H9 (cell line): ENCODE data around the gene CDKL1. TPM values are rescaled to one million over a fixed set of nuclear protein-coding genes. Genes with fewer than 3 reads are reported as not detected.
A peak's percentile ranks its signal among the peaks of the same experiment; 100 is the strongest.

Source experiments
- DNase-seq: peaks from one replicate; pipeline ENCODE4 v3.0.0-alpha.2; 2017
- H2AFZ ChIP-seq: one replicate; pipeline ENCODE4 v1.6.1; 2013; ENCODE audit warnings: mild to moderate bottlenecking, low read length, control low read depth, moderate library complexity
- H2AK5ac ChIP-seq: 2 replicates; pipeline ENCODE4 v1.6.1; 2013; ENCODE audit warnings: low read length, control low read depth, mixed read lengths; ENCODE audit not compliant: insufficient read length
- H2BK120ac ChIP-seq: one replicate; pipeline ENCODE4 v1.6.1; 2013; ENCODE audit warnings: low read depth, mild to moderate bottlenecking, low read length, control low read depth, inconsistent platforms; ENCODE audit not compliant: poor library complexity, severe bottlenecking
- H2BK12ac ChIP-seq: 2 replicates; pipeline ENCODE4 v1.6.1; 2013; ENCODE audit warnings: low read length, control low read depth, mixed read lengths, low read depth; ENCODE audit not compliant: insufficient read length
- H2BK15ac ChIP-seq: 2 replicates; pipeline ENCODE4 v1.6.1; 2013; ENCODE audit warnings: low read depth, low read length, control low read depth
- H2BK20ac ChIP-seq: one replicate; pipeline ENCODE4 v1.6.1; 2013; ENCODE audit warnings: low read depth, mild to moderate bottlenecking, low read length, control low read depth, inconsistent platforms; ENCODE audit not compliant: poor library complexity, severe bottlenecking
- H2BK5ac ChIP-seq: 2 replicates; pipeline ENCODE4 v1.6.1; 2013; ENCODE audit warnings: low read length, control low read depth, mixed read lengths; ENCODE audit not compliant: insufficient read length
- H3K14ac ChIP-seq: 2 replicates; pipeline ENCODE4 v1.6.1; 2013; ENCODE audit warnings: low read length, control low read depth; ENCODE audit not compliant: insufficient read depth
- H3K18ac ChIP-seq: 2 replicates; pipeline ENCODE4 v1.6.1; 2013; ENCODE audit warnings: low read depth, mild to moderate bottlenecking, mixed read lengths, low read length, control low read depth; ENCODE audit not compliant: insufficient read length
- H3K23ac ChIP-seq: 2 replicates; pipeline ENCODE4 v1.6.1; 2013; ENCODE audit warnings: low read length, control low read depth, mixed read lengths, low read depth; ENCODE audit not compliant: insufficient read length
- H3K23me2 ChIP-seq: 2 replicates; pipeline ENCODE4 v1.6.1; 2013; ENCODE audit warnings: low read depth, mild to moderate bottlenecking, mixed read lengths, low read length, control low read depth; ENCODE audit not compliant: insufficient read length, poor library complexity, severe bottlenecking
- H3K27ac ChIP-seq: 2 replicates; pipeline ENCODE4 v1.5.1; 2013; ENCODE audit warnings: low read length, control low read depth, mixed read lengths, low read depth; ENCODE audit not compliant: insufficient read length
- H3K27me3 ChIP-seq: 2 replicates; pipeline ENCODE4 v1.6.1; 2013; ENCODE audit warnings: low read length, control low read depth, inconsistent platforms; ENCODE audit not compliant: insufficient read depth
- H3K4ac ChIP-seq: 2 replicates; pipeline ENCODE4 v1.6.1; 2013; ENCODE audit warnings: low read depth, mild to moderate bottlenecking, control low read depth, inconsistent platforms, low read length, moderate library complexity
- H3K4me1 ChIP-seq: 2 replicates; pipeline ENCODE4 v1.6.1; 2013; ENCODE audit warnings: low read length, control low read depth, inconsistent platforms; ENCODE audit not compliant: insufficient read depth
- H3K4me2 ChIP-seq: 2 replicates; pipeline ENCODE4 v1.6.1; 2013; ENCODE audit warnings: low read length, control low read depth, mixed read lengths; ENCODE audit not compliant: insufficient read length, insufficient read depth
- H3K56ac ChIP-seq: 2 replicates; pipeline ENCODE4 v1.6.1; 2013; ENCODE audit warnings: low read depth, mild to moderate bottlenecking, mixed read lengths, low read length, control low read depth; ENCODE audit not compliant: insufficient read length
- H3K79me1 ChIP-seq: 2 replicates; pipeline ENCODE4 v1.6.1; 2013; ENCODE audit warnings: low read depth, mild to moderate bottlenecking, moderate library complexity, low read length, control low read depth, inconsistent platforms; ENCODE audit not compliant: insufficient read depth, poor library complexity, severe bottlenecking
- H3K79me2 ChIP-seq: 2 replicates; pipeline ENCODE4 v1.6.1; 2013; ENCODE audit warnings: low read length, control low read depth, inconsistent platforms; ENCODE audit not compliant: insufficient read depth
- H3K9ac ChIP-seq: 2 replicates; pipeline ENCODE4 v1.6.1; 2013; ENCODE audit warnings: low read length, control low read depth, mixed read lengths; ENCODE audit not compliant: insufficient read length; ENCODE audit errors: extremely low read depth
- H3K9me3 ChIP-seq: one replicate; pipeline ENCODE4 v1.6.1; 2013; ENCODE audit warnings: low read depth, low read length, inconsistent platforms; ENCODE audit not compliant: control insufficient read depth
- H3T11ph ChIP-seq: one replicate; pipeline ENCODE4 v1.6.1; 2013; ENCODE audit warnings: mild to moderate bottlenecking, low read length, control low read depth, inconsistent platforms
- H4K20me1 ChIP-seq: one replicate; pipeline ENCODE4 v1.6.1; 2013; ENCODE audit not compliant: control insufficient read depth, insufficient read length, insufficient read depth
- H4K5ac ChIP-seq: 2 replicates; pipeline ENCODE4 v1.6.1; 2013; ENCODE audit warnings: low read depth, mild to moderate bottlenecking, mixed read lengths, low read length, control low read depth; ENCODE audit not compliant: insufficient read length
- H4K8ac ChIP-seq: replicated peaks from 2 replicates; pipeline ENCODE4 v1.6.1; 2013; ENCODE audit warnings: low read length, control low read depth, mixed read lengths, low read depth; ENCODE audit not compliant: insufficient read length
- H4K91ac ChIP-seq: 2 replicates; pipeline ENCODE4 v1.6.1; 2013; ENCODE audit warnings: low read depth, mild to moderate bottlenecking, moderate library complexity, mixed read lengths, low read length, control low read depth; ENCODE audit not compliant: insufficient read length
- H3K27ac Mint-ChIP-seq, 3 experiments: 2 replicates in 2 of 3; 3 replicates in 1 of 3; pipeline ENCODE4 v1.8.0; 2020 to 2021; ENCODE audit warnings: mixed read lengths in 3 of 3, mild to moderate bottlenecking in 1 of 3, moderate library complexity in 1 of 3
- H3K27me3 Mint-ChIP-seq: 2 replicates; pipeline ENCODE4 v1.8.0; 2021; ENCODE audit warnings: low read depth, mild to moderate bottlenecking, moderate library complexity, mixed read lengths
- H3K36me3 Mint-ChIP-seq, 3 experiments: 2 replicates in 2 of 3; 3 replicates in 1 of 3; pipeline ENCODE4 v1.8.0; 2020 to 2021; ENCODE audit warnings: low read depth in 3 of 3, mixed read lengths in 3 of 3; ENCODE audit not compliant: insufficient read depth in 1 of 3
- H3K4me1 Mint-ChIP-seq, 2 experiments: 2 replicates each; pipeline ENCODE4 v1.8.0; 2020; ENCODE audit warnings: mixed read lengths in 2 of 2
- H3K4me3 Mint-ChIP-seq, 2 experiments: 2 replicates in 1 of 2; 3 replicates in 1 of 2; pipeline ENCODE4 v1.8.0; 2020 to 2021; ENCODE audit warnings: mild to moderate bottlenecking in 2 of 2, mixed read lengths in 2 of 2, moderate library complexity in 1 of 2
- H3K9me3 Mint-ChIP-seq, 2 experiments: 2 replicates in 1 of 2; 3 replicates in 1 of 2; pipeline ENCODE4 v1.8.0; 2020; ENCODE audit warnings: mild to moderate bottlenecking in 2 of 2, mixed read lengths in 2 of 2, moderate library complexity in 1 of 2
- CTCF ChIP-seq: fragments of 200-600 bp; sonication (generic); conservative IDR thresholded peaks from 3 replicates; pipeline ENCODE4 v1.8.0; 2021; ENCODE audit warnings: antibody characterized with exemption, mild to moderate bottlenecking
- WGBS: extraction: QIAGEN DNeasy Blood & Tissue Kit; methylation state at CpG from one replicate; pipeline ENCODE4 v1.1.7; 2013; ENCODE audit warnings: missing lambda C conversion rate, low lambda C conversion rate, mixed read lengths; ENCODE audit not compliant: insufficient read length; ENCODE audit errors: extremely low coverage; 5-methylcytosine and 5-hydroxymethylcytosine counted together
- total RNA-seq: library from RNA; stranded (reverse); gene quantifications from 2 replicates; pipeline ENCODE4 v1.2.1, GENCODE V29; 2021

CDKL1 gene
- total RNA-seq, 1 experiment from 2014 or later, result 0.72 TPM

DNA sequence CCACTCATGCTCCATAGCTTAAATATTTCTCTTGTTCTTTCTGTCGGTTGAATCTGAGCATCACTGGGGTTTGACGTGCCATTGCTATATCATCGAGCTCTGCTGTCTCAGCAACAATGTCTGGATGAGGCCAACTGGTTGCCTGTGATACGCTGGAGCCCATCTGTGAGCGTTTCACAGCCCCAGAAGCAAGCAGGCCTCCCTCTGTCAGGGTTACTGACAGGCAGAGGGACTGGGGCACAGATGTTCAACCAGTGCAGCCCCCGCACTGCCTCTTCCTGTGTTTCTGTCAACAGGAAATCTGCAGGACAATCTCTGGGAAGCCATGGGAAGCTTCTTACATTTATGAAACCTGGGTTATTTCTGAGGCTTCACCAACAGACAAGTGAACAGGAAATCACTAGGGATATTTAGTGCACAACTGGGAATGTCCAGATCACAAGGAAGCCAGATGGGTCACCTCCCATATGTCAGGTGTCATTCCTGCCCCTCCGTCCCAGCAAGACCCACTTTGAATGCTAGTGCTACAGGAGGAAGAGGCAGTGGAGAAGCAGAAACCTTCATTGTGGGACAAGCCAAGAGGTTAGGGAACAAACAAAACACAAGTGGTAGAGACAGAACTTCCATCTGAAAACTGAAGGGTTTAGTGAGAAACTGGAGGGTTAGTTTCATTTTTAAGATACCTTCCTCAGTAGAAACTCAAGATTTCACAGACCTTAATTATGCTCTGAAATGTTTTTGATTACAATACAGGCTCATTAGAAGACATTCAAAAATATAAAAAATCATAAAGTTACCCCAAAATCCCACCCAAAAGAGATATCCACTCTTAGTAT lies 60.5 kb downstream of the CDKL1 start:
- Histone ChIP-seq H3K4ac (peak overlapping the region; percentile 76; the same call in 1 of the 2 replicates), H2BK120ac (no peak overlapping the region), H4K5ac (no peak overlapping the region), H4K8ac (no peak overlapping the region), H2AFZ (no peak overlapping the region), H2BK15ac (no peak overlapping the region), H4K20me1 (no peaks in the 10 kb centered on the region), H3K79me2 (no peaks in the 10 kb centered on the region), H3K56ac (no peak overlapping the region), H3K79me1 (no peaks in the 10 kb centered on the region), H3K9me3 (no peaks in the 10 kb centered on the region), H3K4me2 (no peak overlapping the region), H2BK5ac (no peak overlapping the region), H3K18ac (peak overlapping the region; percentile 25), H3T11ph (peak overlapping the region; percentile 43), H2AK5ac (no peak overlapping the region), H3K4me1 (peaks cover 8% of the 10 kb centered on the region; the same call in 1 of the 2 replicates), H3K27ac (peak overlapping the region; percentile 3), H2BK20ac (no peak overlapping the region), H3K9ac (no peak overlapping the region), H3K23ac (no peak overlapping the region), H2BK12ac (no peak overlapping the region), H4K91ac (no peak overlapping the region), H3K14ac (peak overlapping the region; percentile 37; the same call in 1 of the 2 replicates), H3K23me2 (no peaks in the 10 kb centered on the region), H3K27me3 (no peaks in the 10 kb centered on the region)
- Mint-ChIP-seq H3K4me1 (peaks cover 25 to 37% of the 10 kb centered on the region in 2 experiments), H3K27me3 (no peaks in the 10 kb centered on the region), H3K4me3 (no peak overlapping the region), H3K9me3 (no peaks in the 10 kb centered on the region), H3K36me3 (no peaks in the 10 kb centered on the region), H3K27ac (peak overlapping the region; percentile 42 to 91 (median 65); a peak in 6 of 7 replicates)
- no peak for DNase-seq
- no peak for TF ChIP-seq CTCF
- WGBS, result no CpG with 5 or more reads among the region's 7 CpGs
